Measurements from ENCODE around the gene LY6G5B. TPM values are rescaled to one million over a fixed set of nuclear protein-coding genes. Genes with fewer than 3 reads are reported as not detected.
A peak's percentile ranks its signal among the peaks of the same experiment; 100 is the strongest.

LY6G5B gene
- total RNA-seq, 6 donors from 2014 or later = 6.7 to 22.0 (median 12.3) TPM

DNA sequence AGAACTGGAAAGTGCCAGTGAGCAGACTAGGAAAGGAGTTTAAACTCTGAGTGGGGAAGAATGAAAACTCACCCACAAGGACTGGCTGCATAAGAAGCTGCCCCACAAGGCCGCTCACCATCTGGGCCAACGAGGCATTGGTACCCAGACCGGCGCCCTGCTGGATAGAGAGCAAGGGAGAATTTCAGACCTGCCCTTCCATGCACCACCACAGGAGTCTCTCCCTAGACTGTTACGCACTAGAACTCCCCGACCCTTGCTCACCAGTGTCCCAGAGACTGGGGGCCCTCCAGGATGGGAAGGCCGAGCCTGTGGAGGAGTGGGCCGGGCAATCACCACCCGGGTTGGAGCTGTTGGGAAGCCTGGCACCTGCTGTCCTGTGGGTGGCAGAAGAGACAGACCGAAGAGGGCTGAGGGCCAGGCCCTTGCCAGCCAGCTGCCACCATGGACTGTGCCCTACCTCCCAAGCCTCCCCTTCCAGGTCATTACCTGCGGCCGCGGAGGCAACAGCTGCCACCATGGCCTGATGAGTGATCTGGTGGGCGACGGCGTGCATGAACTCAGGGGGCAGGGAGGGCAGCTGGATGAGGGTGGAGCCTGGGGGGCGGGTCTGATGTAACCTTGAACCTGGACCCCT is 25.8 kb upstream of the LY6G5B start:
- ATAC-seq (ENCODE audit: low FRiP score in 2 of 2) (no peak), DNase-seq (no peak)
- H3K36me3 ChIP-seq = peaks cover 79 to 100% (median 95%) of the 10 kb centered on the region in 4 donors

DNA sequence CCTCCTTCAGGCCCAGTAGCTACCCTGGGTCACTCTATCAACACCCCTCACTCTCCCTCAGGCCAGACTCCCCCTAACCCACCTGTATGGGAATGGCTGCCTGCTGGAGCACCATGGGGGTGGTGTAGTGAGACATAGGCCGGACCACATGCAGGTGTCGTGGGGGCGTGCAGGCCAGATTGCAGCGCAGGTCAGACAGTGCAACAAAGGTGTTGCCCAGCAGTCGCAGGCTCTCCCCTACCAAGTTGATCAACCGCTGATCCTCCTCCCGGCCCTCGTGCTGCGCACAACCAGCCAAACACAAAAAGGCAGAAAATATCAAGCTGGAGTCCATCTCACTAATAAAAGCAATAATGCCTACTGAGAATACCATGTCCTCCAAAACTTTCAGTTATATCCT is 24.5 kb upstream of the LY6G5B start:
- no peak overlapping the region for H3K4me3 ChIP-seq
- no peak for DNase-seq
- H3K4me1 ChIP-seq = peaks cover 0 to 2% (median 1%) of the 10 kb centered on the region in 4 donors
- no peaks in the 10 kb centered on the region for H3K9me3 ChIP-seq
- TF ChIP-seq EP300 (IDR thresholded peaks at IDR 0.05) (no peak), POLR2AphosphoS5 (IDR thresholded peaks at IDR 0.05) (no peak), POLR2A (IDR thresholded peaks at IDR 0.05) (no peak)
- TF ChIP-seq, protein P1, sequence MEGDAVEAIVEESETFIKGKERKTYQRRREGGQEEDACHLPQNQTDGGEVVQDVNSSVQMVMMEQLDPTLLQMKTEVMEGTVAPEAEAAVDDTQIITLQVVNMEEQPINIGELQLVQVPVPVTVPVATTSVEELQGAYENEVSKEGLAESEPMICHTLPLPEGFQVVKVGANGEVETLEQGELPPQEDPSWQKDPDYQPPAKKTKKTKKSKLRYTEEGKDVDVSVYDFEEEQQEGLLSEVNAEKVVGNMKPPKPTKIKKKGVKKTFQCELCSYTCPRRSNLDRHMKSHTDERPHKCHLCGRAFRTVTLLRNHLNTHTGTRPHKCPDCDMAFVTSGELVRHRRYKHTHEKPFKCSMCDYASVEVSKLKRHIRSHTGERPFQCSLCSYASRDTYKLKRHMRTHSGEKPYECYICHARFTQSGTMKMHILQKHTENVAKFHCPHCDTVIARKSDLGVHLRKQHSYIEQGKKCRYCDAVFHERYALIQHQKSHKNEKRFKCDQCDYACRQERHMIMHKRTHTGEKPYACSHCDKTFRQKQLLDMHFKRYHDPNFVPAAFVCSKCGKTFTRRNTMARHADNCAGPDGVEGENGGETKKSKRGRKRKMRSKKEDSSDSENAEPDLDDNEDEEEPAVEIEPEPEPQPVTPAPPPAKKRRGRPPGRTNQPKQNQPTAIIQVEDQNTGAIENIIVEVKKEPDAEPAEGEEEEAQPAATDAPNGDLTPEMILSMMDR (IDR thresholded peaks at IDR 0.05) = no peak
- 93 to 100% methylated on average over 5 to 6 of the region's 9 CpGs for WGBS, 2 donors
- H3K27me3 ChIP-seq = no peaks in the 10 kb centered on the region
- peaks cover 72 to 100% (median 89%) of the 10 kb centered on the region in 4 donors for H3K36me3 ChIP-seq
- no peak for ATAC-seq (ENCODE audit: low FRiP score in 2 of 2)
- H3K27ac ChIP-seq = no peak overlapping the region

More for the DNA sequence above, 25.8 kb upstream of the LY6G5B start:
- Histone ChIP-seq H3K27ac (no peak overlapping the region), H3K9me3 (no peaks in the 10 kb centered on the region), H3K4me3 (no peak overlapping the region), H3K27me3 (no peaks in the 10 kb centered on the region), H3K4me1 (no peaks in the 10 kb centered on the region)
- TF ChIP-seq POLR2A (IDR thresholded peaks at IDR 0.05) = no peak
- no peak for TF ChIP-seq POLR2AphosphoS5 (IDR thresholded peaks at IDR 0.05)
- TF ChIP-seq, protein P1 (IDR thresholded peaks at IDR 0.05) = no peak
- TF ChIP-seq EP300 (IDR thresholded peaks at IDR 0.05) = no peak
- 88 to 91% methylated on average over 9 to 17 of the region's 17 CpGs for WGBS, 2 donors

DNA sequence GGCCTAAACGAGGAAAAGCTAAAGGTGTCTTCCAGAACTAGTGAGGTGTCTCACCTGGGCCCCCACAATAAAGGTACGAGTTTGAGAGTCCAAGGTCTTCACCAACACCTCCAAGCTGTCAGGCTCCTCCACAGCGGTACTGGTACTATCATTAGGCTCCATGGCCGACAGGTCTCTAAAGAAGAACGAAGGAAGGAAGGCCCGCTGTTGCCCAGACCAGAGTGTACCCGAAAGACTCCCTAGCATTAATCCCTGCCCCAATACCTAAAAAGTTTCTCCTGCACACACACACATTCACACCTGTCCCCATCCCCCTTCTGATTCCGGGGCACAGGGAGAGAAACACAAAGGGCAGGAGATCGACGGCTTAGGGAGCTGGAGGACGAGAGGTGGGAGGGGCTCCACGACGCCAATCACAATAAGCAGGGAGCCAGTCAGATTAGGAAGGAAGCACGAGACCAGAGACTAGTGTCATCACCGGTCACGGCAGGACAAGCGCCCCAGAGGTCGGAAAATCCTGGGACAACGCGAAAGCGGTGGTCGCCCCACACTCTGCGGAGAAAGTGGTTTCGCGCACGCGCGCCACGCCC is 18.1 kb upstream of the LY6G5B start:
- H3K27me3 ChIP-seq = no peaks in the 10 kb centered on the region
- peak in 1 of 2 donors; percentile 88 for DNase-seq
- H3K4me3 ChIP-seq = peak overlapping the region; percentile 46 to 83 (median 76)
- H3K4me1 ChIP-seq = peaks cover 19 to 26% (median 21%) of the 10 kb centered on the region in 4 donors
- peak; percentile 79 to 87 for ATAC-seq (ENCODE audit: low FRiP score in 2 of 2)
- H3K9me3 ChIP-seq = no peaks in the 10 kb centered on the region
- H3K36me3 ChIP-seq = peaks cover 25 to 58% (median 30%) of the 10 kb centered on the region in 4 donors
- TF ChIP-seq POLR2A (IDR thresholded peaks at IDR 0.05) (peak in 1 of 4 donors; percentile 23), POLR2AphosphoS5 (IDR thresholded peaks at IDR 0.05) (peak; percentile 8 to 58)
- TF ChIP-seq, protein P1 (IDR thresholded peaks at IDR 0.05) = no peak
- WGBS, 2 donors = 2 to 4% methylated on average over 15 to 29 of the region's 29 CpGs
- peak overlapping the region; percentile 93 to 96 (median 94) for H3K27ac ChIP-seq

DNA sequence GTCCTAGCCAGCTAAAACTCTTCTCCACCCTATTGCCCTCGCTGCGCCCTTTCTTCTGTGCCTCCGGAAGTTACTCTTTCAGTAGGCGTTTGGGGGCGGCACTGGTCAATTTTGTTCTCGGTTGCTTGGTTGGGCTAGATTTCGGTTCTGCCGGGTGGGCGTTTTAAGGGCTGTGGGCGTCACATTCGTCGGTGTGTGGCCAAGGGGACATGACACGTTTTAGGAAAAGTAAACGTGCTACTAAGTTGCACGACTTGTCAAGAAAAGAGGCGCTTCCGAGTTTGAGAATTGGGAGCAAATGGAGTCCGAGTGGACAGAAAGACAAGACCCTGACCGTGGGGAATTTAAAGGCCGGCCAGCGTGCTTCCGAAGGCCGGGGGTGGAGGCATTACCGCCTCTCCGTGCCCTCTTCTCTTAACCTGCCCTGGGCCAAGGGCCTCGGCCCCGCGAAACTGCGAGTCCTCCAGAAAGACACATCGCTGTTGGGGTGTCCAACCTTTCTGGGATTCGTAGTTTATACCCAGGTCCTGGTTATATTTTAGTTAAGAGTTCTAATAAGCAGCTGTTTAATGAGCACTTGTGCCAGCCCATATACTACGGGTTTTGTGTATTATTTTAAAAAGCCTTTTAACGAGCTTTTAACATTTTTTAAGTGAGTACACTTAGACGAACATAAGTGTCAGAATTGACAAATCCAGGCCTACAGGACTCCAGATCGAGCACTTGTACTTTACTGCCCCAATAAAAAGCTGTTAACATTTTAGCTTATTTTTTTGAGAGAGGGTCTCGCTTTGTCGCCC is 16.7 kb upstream of the LY6G5B start:
- DNase-seq (peak; percentile 80 to 89), ATAC-seq (ENCODE audit: low FRiP score in 2 of 2) (peak; percentile 91)
- H3K27me3 ChIP-seq = no peaks in the 10 kb centered on the region
- TF ChIP-seq POLR2A (IDR thresholded peaks at IDR 0.05) (peak in 1 of 4 donors; percentile 78), EP300 (IDR thresholded peaks at IDR 0.05) (no peak), POLR2AphosphoS5 (IDR thresholded peaks at IDR 0.05) (peak in 1 of 2 donors; percentile 71)
- TF ChIP-seq, protein P1 (IDR thresholded peaks at IDR 0.05) = peak in 1 of 6 experiments; percentile 6
- H3K27ac ChIP-seq = peak overlapping the region; percentile 93 to 96 (median 94)
- H3K36me3 ChIP-seq = peaks cover 13 to 53% (median 24%) of the 10 kb centered on the region in 4 donors
- H3K4me1 ChIP-seq = peaks cover 23 to 37% (median 26%) of the 10 kb centered on the region in 4 donors
- WGBS, 2 donors = 9 to 10% methylated on average over 34 to 37 of the region's 37 CpGs
- H3K4me3 ChIP-seq = peak overlapping the region; percentile 33 to 83 (median 76)
- no peaks in the 10 kb centered on the region for H3K9me3 ChIP-seq

All from upper lobe of left lung (tissue), 6 donors.